Inflammatory macrophage (primary cell): ENCODE measurements around the gene ZBTB17.
A peak's percentile ranks its signal among the peaks of the same experiment; 100 is the strongest.
"Not testable (repeated sequence)": the region's sequence is repeated elsewhere in the genome, so short reads cannot be mapped to it uniquely, and the experiment has no call there.

ENCODE experiments used
- DNase-seq, 2 donors: peaks; one replicate each; pipeline ENCODE4 v3.0.0-alpha.2; 2020 to 2022

The ZBTB17 gene

DNA sequence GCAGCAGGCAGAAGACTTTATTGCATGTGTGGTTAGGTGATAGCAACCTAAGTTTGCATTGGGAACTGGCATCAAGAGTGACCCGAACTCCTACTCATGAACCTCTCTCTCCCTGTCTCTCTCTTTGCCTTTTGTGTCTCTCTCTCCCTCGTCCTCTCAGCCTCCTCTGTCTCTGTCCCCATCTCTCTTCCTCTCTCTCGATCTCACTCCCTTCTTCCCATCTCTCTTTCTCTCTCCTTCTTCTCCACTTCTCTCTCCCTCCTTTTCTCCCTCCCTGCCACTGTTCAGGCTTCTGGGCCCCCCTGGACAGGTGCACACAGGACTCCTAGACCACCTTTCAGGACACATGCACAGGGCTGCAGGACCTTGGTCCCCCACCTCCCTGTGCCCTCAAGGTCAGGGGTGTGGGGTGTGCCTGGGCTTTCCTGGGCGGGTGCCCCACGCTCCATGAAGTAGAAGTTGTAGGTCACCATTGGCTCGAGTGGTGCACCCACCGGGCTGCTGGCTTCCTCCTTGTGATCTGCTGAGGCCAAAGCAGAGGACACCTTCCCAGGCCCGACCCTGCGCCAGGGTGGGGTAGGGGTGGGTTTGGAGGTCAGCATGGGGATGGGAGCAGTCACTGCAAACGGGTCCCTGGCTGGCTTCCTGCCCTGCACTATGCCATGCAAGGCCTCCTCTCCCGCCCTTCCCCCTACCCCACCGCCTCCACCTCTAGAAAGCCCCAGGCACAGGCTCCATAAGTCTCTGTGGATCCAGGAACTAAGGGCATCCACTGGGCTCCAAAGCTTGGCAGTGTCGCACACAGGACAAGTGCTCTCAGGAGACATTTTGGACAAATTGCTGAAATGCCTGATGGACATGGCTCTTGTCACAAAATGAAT is 13.2 kb upstream of the ZBTB17 start:
- DNase-seq = no peak

DNA sequence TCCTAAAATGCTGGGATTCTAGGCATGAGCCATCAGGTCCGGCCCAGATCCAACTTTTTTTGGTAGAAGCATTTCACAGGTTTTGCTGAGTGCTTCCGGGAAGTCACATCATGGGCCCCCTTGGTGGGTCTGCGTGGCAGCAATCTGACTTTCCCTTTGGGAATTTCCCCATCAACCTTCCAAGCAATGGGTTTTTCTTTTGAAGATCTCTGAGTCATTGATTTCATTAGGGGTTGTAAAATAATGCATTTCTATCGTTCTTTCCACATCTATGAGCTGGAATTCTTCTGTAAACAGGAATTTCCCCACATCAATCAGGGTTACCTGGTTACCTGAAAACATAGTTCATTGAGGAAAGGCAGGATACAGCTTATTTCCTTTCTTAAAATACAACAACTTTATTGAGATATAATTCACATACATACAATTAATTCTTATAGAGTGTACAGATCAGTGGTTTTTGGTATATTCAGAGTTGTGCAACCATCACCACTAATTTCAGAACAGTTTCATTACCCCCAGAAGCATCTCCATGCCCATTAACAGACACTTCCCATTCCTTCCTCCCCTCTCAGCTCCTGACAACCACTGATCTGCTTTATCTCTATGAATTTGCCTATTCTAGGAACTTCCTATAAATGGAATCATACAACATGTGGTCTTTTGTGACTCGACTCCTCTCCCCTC is 9.9 kb upstream of the ZBTB17 start:
- peak in 1 of 2 donors; percentile 21 for DNase-seq

- DNase-seq = no peak
Measured at GRCh38 chr1:15983275-15983674, 7.4 kb upstream of the ZBTB17 start.

DNA sequence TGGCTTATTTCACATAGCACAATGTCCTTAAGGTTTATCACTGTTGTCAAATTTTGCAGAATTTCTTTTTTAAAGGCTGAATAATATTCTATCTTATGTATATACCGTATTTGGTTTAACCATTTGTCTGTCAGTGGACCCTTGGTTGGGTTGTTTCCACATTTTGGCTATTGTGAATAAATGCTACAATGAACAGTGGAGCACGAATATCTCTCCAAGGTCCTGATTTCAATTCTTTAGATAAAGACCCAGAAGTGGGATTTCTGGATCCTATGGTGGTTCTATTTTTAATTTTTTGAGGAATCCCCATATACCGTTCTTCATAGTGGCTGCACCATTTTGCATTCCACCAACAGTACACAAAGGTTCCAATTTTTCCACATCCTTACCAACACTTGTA is 5.8 kb upstream of the ZBTB17 start:
- no peak for DNase-seq

GRCh38 chr1:15977947-15978346 is 2.0 kb upstream of the ZBTB17 start:
- DNase-seq = not testable (repeated sequence)

DNA sequence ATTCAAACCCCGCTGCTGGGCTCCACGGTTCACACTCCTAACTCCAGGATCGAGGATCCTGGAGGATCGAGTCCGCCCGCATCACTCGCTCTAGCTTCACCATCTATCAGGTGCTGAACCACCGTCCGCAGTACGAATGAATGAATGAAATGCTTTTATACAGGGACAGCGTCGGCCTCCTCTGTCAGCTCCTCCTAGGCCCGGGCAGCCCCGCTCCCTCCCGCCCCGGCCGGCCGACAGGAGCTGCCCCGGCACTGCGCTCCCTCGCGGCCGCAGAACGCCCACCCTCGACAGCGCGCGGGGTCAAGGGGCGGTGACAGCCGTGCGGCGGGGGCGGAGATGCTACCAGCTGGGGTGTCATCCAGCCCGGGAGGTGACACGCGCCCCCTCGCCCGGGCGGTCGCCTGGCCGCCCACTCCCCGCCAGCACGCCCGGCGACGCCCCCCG is 520 bp downstream of the ZBTB17 start:
- peak; percentile 67 to 83 for DNase-seq

DNA sequence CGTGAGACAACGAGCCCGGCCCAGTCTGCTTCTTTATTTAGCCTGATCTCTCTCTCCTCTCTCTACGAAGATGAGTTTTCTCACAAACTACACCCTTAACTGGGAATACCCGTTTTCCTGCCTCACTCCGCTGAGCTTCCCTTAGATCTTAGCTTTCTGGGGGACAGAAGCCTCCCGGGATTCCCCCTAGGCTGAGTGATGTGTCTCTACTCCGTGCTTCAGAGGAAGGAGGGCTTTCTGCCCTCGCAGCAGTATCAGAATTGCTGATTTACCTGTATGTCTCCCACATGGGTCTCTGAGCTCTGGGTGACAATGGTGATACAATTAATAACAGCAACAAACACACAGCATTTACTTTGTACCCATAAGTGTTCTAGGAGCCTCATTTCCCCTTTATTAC is 1.0 kb downstream of the ZBTB17 start:
- DNase-seq = no peak

DNA sequence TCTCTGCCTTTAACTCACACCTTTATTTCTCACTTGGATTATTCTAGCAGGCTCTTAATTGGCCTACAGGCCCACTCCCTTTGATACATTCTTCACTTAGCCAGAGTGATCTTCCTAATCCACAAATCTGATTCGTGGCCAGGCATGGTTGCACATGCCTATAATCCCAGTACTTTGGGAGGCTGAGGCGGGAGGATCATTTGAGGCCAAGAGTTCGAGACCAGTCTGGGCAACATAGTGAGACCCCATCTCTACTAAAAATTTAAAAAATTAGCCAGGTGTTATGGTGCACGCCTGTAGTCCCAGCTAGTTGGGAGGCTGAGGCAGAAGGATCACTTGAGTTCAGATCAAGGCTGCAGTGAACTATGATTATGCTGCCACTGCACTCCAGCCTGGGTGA is 2.1 kb downstream of the ZBTB17 start:
- no peak for DNase-seq

DNA sequence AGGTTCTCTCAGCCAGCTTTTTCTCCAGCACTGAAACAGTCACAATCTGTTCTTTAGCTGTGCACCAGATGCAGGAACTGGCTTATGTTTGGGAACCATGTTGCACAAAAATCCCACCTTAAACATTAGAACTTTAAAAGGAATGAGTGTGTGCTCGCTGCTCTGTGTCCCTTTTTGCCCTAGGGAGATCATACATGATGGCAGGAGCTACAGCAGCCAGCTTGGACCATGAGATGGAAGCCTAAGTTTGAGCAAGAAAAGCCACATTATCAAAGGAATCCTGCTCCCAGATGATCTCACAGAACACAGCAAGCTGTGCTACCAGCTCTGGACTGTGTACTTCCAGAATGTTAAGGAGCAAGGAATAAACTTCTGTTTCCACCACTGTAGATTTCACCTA is 3.5 kb downstream of the ZBTB17 start:
- no peak for DNase-seq

- no peak for DNase-seq
Measured at GRCh38 chr1:15970911-15971310, 5.0 kb downstream of the ZBTB17 start.

DNA sequence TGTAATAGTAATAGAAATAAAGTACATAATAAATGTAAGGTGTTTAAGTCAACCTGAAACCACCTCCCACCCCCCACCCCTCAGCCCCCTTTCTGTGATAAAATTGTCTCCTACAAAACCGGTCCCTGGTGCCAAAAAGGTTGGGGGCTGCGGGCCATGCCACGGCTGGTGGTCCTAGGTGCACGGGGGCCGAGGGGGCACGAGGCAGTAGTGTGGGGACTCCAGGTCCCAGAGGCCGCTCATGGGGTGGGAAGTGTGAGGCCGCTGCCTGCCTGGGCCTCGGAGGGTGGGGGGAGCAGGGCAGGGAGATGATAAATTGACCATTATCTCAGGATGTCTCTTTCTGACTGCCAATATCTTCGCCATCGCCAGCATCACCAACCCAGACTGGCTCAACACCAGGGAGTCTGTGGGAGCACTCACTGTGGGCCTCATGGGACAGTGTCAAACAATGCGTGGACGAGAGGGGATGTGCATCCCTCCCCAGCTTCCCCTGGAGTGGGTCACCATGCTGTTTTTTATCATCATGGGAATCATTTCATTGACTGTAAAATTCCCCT is 6.5 kb downstream of the ZBTB17 start:
- no peak for DNase-seq

- DNase-seq = no peak
Measured at GRCh38 chr1:15968172-15968571, 7.7 kb downstream of the ZBTB17 start.

- DNase-seq = no peak
Measured at GRCh38 chr1:15966956-15967344, 9.0 kb downstream of the ZBTB17 start.

- peak; percentile 91 to 95 for DNase-seq
Measured at GRCh38 chr1:15966081-15966955, 9.6 kb downstream of the ZBTB17 start.

DNA sequence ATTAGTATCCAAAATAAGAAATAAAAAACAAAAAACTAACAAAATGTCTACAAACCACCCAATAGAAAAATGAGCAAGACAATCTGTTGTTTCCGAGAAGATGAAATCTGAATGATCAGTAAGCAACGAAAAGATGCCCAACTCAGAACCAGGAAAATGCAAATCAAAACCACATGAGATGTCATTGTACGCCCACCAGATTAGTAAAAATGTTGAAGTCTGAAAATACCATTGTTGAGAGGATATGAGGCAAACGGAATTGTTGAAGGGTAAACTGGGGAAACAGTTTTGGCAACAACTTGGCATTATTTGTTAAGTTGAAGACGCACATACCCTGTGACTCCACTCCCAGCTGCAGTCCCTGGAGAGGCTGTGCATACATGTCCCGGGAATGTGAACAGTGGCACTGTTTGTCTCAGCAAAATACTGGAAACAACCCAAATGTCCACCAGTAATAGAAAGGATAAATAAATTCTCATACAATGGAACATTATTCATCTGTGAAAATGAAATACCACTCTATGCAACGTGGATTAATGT is 10.6 kb downstream of the ZBTB17 start:
- DNase-seq = peak; percentile 82 to 83

DNA sequence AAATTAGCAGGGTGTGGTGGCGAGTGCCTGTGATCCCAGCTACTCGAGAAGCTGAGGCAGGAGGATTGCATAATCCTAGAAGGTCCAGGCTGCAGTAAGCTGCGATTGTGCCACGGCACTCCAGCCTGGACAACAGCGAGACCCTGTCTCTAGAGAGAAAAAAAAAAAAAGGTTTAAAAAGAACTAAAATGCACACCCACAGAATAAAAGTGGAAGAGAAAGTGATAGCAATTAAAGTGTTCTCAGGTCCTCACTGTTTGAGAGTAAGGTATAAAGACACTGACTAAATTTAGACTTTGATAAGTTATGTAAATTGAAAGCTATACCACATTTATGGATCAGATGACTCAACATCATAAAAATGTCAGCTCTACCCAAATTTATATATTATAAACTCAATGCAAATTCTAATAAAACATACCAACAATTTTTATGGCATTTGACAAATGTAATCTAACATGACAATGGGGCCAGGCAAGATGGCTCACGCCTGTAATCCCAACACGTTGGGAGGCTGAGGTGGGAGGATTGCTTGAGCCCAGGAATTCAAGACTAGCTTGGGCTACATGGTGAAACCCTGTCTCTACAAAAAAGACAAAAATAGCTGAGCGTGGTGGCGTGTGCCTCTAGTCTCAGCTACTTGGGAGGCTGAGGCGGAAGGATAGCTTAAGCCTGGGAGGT is 11.8 kb downstream of the ZBTB17 start:
- DNase-seq = peak in 1 of 2 donors; percentile 4

- DNase-seq = no peak
Measured at GRCh38 chr1:15963363-15963967, 12.4 kb downstream of the ZBTB17 start.

GRCh38 chr1:15962671-15963362 is 13.1 kb downstream of the ZBTB17 start:
- no peak for DNase-seq

GRCh38 chr1:15962176-15962575 is 13.7 kb downstream of the ZBTB17 start:
- DNase-seq = no peak

DNA sequence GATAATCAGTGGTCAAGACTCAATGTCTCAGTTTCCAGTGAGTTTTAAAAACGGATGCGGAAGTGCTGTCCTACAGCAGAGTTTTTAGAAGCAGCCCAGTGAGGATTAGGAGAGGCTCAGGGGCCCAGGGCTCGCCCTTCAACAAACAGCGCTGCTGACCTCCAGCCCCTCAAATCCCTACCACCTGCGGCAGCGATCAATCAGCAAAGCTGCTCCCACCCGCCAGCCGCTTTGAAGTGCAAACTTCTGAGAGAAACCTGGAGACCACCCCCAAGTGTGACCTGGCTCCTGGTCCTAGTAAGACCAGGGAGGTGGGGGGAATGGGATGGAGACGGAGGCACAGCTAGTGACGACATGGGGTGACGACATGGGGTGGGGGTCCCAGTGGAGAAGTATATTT is 14.4 kb downstream of the ZBTB17 start:
- no peak for DNase-seq

DNA sequence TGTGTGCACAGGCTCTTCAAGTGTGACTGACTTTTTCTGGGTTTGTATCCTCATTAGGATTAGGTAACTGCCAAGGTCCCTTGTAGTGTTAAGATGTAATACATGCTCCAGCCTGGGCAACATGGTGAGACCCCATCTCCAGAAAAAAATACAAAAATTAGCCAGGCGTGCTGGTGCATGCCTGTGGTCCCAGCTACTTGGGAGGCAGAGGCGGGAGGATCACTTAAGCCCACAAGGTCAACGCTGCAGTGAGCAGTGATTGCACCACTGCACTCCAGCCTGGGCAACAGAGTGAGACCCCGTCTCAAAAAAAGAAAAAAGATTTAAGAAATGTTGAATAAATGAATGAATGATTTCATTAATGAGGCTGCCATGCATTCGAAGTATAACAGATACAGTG is 15.1 kb downstream of the ZBTB17 start:
- DNase-seq = no peak
